GM21737 (cell line): ENCODE measurements around the gene ADGRD1.

Source experiments
- ATAC-seq: cut with Tn5 transposase; IDR thresholded peaks from one replicate; pipeline ENCODE4 v1.9.1; 2021; ENCODE audit warnings: mild to moderate bottlenecking, moderate library complexity; ENCODE audit not compliant: unreplicated experiment

The ADGRD1 gene

GRCh38 chr12:131142891-131143657, 189.4 kb downstream of the ADGRD1 start:
- no peak for ATAC-seq

DNA sequence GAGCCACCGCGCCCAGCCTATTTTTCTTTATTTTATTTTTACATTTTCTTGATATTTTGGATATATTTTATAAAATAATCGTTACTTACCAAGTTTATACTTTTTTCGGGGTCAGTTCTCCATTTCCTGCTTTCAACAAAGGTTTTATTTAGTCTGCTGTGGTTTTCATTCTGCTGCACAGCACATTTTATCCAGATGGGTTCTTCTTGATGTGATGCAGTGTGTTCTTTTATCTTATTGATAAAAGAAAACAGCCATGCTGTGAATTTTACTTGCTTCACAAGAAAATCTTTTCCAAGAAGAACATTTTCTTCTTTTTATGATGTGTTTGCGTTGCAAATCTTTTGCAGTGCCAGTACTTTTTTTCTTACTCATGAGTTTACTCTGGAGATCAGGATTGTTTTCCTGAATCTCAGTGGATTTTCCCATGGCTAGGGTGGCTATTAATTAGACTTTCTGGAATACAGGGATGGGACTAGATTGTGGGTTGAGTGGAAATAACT, 192.5 kb downstream of the ADGRD1 start:
- ATAC-seq = no peak

DNA sequence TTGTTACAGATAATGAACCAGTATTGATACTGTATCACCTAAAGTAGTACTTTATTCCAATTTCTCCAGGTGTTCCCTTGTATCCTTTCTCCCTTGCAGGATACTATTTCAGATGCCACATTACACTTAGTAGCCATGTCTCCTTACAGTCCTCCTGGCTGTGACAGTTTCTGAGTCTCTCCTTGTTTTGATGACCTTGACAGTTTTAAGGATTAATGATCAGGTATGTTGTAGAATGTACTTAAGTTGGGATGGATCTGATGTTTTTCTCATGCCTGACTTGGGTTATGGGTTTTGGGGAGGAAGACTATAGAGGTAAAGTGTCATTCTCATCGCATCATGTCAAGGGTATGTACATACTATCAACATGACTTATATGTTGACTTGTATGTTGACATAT, 193.6 kb downstream of the ADGRD1 start:
- ATAC-seq = no peak

DNA sequence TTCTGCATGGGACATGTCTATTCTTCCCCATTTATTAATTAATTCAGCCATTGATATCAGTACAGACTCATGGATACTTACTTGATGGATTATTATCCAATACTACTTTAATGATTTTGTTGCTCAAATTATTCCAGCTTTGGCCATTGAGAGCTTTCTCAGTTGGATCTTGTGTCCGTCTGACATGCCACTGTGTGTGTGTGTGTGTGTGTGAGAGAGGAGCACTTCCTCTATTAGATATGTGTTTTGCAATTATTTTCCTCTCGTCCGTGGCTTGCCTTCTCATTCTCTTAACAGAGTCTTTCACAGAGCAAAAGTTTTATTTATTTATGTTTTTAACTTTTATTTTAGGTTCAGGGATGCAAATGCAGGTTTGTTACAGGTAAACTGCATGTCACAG, 194.2 kb downstream of the ADGRD1 start:
- no peak for ATAC-seq

- no peak for ATAC-seq
Observed at GRCh38 chr12:131151558-131152345, 198.0 kb downstream of the ADGRD1 start.

- no peak for ATAC-seq
Observed at GRCh38 chr12:131152587-131152986, 198.9 kb downstream of the ADGRD1 start.

- no peak for ATAC-seq
Observed at GRCh38 chr12:131153016-131153415, 199.3 kb downstream of the ADGRD1 start.

DNA sequence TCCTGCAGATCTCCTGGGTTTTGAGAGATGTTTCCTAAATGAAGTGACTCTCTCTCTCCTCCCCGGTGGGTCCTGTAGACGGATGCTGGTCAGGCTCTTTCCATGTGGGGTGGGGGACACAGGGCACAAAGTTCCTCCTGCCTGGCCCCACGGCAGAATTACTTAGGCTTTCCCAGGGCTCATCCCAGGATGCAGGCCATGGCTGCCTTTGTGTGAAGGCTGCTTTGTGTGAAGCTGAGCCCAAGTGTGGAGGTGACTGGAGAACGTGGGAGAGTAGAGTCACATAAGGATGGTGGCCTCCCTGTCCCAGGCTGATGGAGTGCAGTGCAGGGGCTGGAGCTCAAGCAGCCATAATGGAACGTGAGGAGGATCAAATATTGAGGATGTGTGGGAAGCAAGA, 200.2 kb downstream of the ADGRD1 start:
- ATAC-seq = no peak

DNA sequence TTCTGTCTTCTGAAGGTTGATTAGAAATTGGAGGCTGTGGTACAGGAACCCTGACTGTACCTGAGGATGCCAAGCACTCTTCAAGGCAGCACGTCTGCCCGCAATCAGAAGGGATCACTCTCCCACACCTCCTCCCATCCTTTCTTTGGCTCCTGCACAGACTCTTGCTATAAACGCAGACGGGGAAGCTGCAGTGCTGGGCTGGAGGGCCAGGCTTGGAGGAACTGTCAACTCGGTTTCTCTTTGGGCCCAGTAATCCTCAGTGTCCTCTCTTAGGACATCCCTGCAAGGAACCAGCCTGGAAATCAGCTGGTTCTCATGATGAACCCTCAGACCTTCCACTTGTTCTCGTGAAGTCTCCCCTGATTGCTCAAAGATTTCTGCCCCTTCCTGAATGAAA, 201.4 kb downstream of the ADGRD1 start:
- ATAC-seq = no peak

DNA sequence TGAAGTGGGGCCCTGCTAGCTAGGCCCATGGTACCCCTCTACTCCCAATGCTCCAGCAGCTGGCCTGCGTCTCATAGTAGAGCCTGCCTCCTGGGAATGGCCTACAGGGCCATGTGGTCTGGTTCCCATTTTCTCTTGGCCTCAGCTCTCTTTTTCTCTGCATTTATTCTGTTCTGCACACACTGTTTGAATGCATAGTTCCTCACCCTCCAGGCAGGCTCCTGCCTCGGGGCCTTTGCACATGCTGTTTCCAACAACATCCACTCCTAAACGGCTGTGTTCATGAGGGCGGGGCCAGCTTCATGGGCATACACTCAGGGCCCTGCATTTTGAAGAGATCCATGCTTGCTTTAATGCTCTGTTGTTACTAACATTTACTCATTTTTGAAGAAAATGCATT, 204.0 kb downstream of the ADGRD1 start:
- no peak for ATAC-seq

DNA sequence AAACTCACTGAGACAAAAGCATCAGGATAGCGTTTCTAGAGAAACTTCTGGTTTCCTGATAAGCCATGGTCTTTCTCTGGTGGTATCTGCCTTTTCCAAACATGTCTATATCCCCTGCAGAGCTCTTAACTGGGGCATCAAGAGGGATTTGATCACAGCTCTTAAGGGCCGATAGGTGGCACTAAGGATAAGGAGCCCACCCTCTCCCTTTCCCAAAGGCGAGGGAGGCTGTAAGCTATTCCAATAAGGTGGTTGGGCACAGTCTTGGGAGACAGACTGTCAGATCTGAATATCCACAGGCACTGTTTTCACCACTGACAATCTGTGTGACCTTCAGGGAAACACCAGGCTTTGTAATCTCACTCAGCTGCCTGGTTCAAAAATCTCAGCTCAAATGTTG, 206.0 kb downstream of the ADGRD1 start:
- ATAC-seq = no peak

GRCh38 chr12:131162113-131162512, 208.4 kb downstream of the ADGRD1 start:
- ATAC-seq = no peak

DNA sequence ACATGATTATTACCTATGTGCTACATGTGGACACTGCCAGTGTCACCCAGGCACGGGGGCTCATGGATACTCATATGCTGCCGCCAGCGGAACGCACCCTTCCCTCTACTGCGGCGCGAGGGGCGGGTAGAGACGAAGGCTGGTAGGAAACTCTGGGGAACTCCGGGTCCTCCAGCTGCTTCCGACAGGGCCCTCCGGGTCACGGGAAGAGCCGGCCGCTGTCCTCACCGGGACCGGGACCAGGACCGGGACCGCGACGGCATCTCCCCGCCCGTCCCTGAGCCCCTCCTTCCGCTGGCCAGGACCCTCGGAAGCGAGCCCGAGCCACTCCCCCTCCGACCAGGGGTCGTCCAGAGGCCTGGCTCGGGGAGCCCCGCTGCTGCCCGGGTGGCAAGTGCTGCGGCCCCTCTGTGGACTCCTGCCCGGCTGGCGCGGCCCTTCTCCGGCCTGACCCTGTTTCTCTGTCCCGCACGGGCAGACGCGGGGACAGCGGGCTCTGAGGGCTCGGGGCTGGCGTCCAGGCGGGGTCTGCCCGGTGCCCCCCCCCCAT, 209.6 kb downstream of the ADGRD1 start:
- no peak for ATAC-seq

- no peak for ATAC-seq
Observed at GRCh38 chr12:131164096-131164872, 210.6 kb downstream of the ADGRD1 start.

GRCh38 chr12:131166717-131167116, 213.0 kb downstream of the ADGRD1 start:
- no peak for ATAC-seq

DNA sequence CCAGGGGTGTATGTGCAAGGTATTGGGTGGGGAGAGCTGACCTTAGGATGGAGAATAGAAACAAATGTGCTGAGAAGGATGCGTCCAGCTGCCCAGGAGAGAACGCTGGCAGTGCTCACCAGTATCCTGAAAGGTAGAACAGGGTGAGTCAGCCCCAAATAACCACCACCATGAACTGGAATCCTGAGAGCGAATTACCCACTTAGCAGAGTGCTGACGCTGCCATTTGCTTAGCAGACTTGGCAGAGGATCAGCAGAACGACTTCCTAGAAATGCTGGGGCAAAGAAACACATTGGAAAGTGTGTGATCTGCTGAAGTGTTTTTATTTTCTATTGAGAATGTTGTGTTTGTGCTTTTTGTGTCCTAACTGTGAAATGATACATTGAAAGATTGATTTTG, 213.6 kb downstream of the ADGRD1 start:
- ATAC-seq = no peak

GRCh38 chr12:131171029-131171428, 217.3 kb downstream of the ADGRD1 start:
- ATAC-seq = no peak

- no peak for ATAC-seq
Observed at GRCh38 chr12:131174901-131175300, 221.2 kb downstream of the ADGRD1 start.

DNA sequence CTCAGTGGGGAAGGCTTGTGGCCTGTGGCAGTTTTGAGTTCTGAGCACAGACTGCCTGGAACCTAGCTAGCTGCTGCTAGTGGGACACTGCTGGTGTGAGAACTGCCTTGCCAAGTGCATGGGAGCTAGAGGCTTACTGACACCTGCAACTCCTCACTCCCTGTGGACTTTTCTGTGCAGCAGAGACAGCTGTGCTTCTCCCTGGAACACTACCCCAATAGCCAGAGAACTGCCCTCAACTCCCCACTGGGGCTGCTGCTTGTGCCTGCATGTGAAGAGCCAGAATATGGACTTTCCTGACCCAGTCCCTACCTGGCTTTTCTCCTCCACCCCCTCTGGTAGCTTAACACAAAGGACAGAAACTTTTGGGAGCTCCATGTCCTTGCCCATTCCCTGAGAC, 222.6 kb downstream of the ADGRD1 start:
- no peak for ATAC-seq

DNA sequence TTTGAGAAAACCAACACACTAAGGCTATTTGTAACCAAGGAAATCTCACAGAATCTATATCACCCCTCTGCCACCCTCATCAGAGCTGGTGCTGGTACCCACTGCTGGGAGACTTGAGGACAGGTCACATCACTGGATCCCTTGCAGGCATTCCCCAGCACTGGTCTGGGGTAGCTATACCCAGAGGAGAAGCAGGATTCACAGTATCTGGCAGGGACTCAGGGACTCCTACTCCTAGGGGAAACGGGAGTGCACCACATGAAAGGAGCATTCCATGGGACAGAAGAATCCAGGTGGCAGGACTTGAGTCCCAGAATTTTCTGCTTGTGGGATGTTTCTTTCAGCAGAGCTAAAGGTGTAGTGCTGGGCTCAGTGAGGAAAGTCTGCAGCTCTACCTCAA, 223.2 kb downstream of the ADGRD1 start:
- no peak for ATAC-seq

DNA sequence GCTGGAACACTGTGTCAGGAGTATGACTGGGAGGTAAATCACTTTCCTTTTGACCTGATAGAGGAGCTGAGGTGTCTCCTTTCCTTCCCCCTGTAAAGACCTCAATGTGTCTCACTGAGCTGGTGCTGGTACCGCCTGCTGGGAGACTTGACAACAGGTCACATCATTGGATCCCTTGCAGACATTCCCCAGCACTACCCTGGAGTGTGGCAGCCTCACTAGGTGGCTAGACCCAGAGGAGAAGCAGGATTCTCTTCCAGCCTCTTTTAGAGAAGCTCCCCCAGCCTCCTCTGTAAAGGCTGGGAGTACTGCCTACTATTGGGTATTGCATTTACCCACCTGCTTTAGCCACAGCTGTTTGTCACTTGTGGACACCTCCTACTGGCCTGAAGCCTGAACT, 223.9 kb downstream of the ADGRD1 start:
- no peak for ATAC-seq
